Endothelial cell of umbilical vein (primary cell): ENCODE measurements around the gene RFK. TPM values are rescaled to one million over a fixed set of nuclear protein-coding genes. Genes with fewer than 3 reads are reported as not detected.
A peak's percentile ranks its signal among the peaks of the same experiment; 100 is the strongest.

ENCODE experiments used
- BruUV-seq: library from RNA; stranded (reverse); fragments of 400-500 nt; replicated peaks from 2 replicates; lab custom pipeline; 2021; lab: Mats Ljungman, UMichigan
- CTCF ChIA-PET: fragments of 300-600, 350-600 bp; sonication (Branson Sonifier 250); formaldehyde crosslinking; loops from one replicate; lab custom pipeline; 2021; ENCODE audit warnings: antibody characterized with exemption, inconsistent platforms; lab: Charles Lee
- POLR2A ChIA-PET: fragments of 300-600, 350-600 bp; sonication (Branson Sonifier 250); formaldehyde crosslinking; loops from one replicate; lab custom pipeline; 2021; ENCODE audit warnings: antibody characterized with exemption, inconsistent platforms; lab: Charles Lee
- DNase-seq: peaks from one replicate; pipeline ENCODE4 v3.0.0-alpha.2; 2011; ENCODE audit warnings: low read depth, low spot score
- FAIRE-seq: peaks from 2 replicates; lab custom pipeline; 2011; peaks lifted over from hg19 to GRCh38; lab: Jason Lieb, UNC
- H2AFZ ChIP-seq: 2 replicates; pipeline ENCODE4 v1.6.0; 2012; ENCODE audit warnings: low read depth, low read length, control low read depth, inconsistent platforms
- H3K27ac ChIP-seq: 2 replicates; pipeline ENCODE4 v1.5.1; 2011; ENCODE audit warnings: low read depth, mild to moderate bottlenecking, control low read depth, low read length, moderate library complexity; ENCODE audit not compliant: insufficient read depth
- H3K27me3 ChIP-seq, 2 experiments: 2 replicates each; pipeline versions ENCODE4 v1.6.0 to v1.6.1; 2011; ENCODE audit warnings: low read length in 2 of 2, mixed read lengths in 1 of 2; ENCODE audit not compliant: control insufficient read depth in 2 of 2, insufficient read depth in 2 of 2
- H3K36me3 ChIP-seq, 2 experiments: 2 replicates in 1 of 2; 3 replicates in 1 of 2; pipeline ENCODE4 v1.5.1; 2011; ENCODE audit warnings: low read length in 2 of 2, mild to moderate bottlenecking in 1 of 2, moderate library complexity in 1 of 2; ENCODE audit not compliant: control insufficient read depth in 2 of 2, insufficient read depth in 2 of 2; ENCODE audit errors: extremely low read depth in 1 of 2
- H3K4me1 ChIP-seq: 3 replicates; pipeline ENCODE4 v1.5.1; 2011; ENCODE audit warnings: mild to moderate bottlenecking, low read length; ENCODE audit not compliant: control insufficient read depth, insufficient read depth; ENCODE audit errors: extremely low read depth
- H3K4me2 ChIP-seq: 2 replicates; pipeline ENCODE4 v1.6.1; 2011; ENCODE audit warnings: low read length, control low read depth, mixed read lengths; ENCODE audit not compliant: insufficient read depth
- H3K4me3 ChIP-seq, 3 experiments: fragments of 200-600 bp in 1 of 3; sonication (generic), shearing (Covaris generic) in 1 of 3; replicated peaks in 1 of 3; 2 replicates each; pipeline ENCODE4 v1.5.1; 2011 to 2016; ENCODE audit warnings: control low read depth in 3 of 3, low read length in 3 of 3, mild to moderate bottlenecking in 2 of 3, inconsistent platforms in 1 of 3, low read depth in 1 of 3, moderate library complexity in 1 of 3; ENCODE audit not compliant: insufficient read depth in 1 of 3
- H3K79me2 ChIP-seq: 2 replicates; pipeline ENCODE4 v1.6.0; 2012; ENCODE audit warnings: low read length, inconsistent platforms; ENCODE audit not compliant: control insufficient read depth, insufficient read depth
- H3K9ac ChIP-seq: replicated peaks from 2 replicates; pipeline ENCODE3; 2011; ENCODE audit warnings: low read length, control low read depth; ENCODE audit not compliant: insufficient read depth; ENCODE audit errors: extremely low read depth
- H3K9me1 ChIP-seq: replicated peaks from 3 replicates; pipeline ENCODE4 v1.6.0; 2011; ENCODE audit warnings: mild to moderate bottlenecking, low read length; ENCODE audit not compliant: control insufficient read depth, insufficient read depth; ENCODE audit errors: extremely low read depth
- H3K9me3 ChIP-seq: replicated peaks from 2 replicates; pipeline ENCODE4 v1.5.1; 2012; ENCODE audit warnings: low read length, inconsistent platforms; ENCODE audit not compliant: control insufficient read depth, insufficient read depth
- H4K20me1 ChIP-seq: replicated peaks from 2 replicates; pipeline ENCODE3; 2011; ENCODE audit warnings: mild to moderate bottlenecking, low read length; ENCODE audit not compliant: control insufficient read depth, insufficient read depth; ENCODE audit errors: extremely low read depth
- CTCF ChIP-seq, 2 donors: IDR thresholded peaks; 1 replicate in 1 of 2; 2 replicates in 1 of 2; pipeline ENCODE4 v1.5.1; 2011; ENCODE audit warnings: low read length in 2 of 2, mild to moderate bottlenecking in 2 of 2, moderate library complexity in 2 of 2, control low read depth in 1 of 2, inconsistent platforms in 1 of 2, low read depth in 1 of 2; ENCODE audit not compliant: insufficient read depth in 1 of 2; ENCODE audit errors: extremely low read depth in 1 of 2
- EZH2 ChIP-seq: IDR thresholded peaks from 2 replicates; pipeline ENCODE4 v1.6.1; 2012; ENCODE audit warnings: borderline replicate concordance, low read depth, mild to moderate bottlenecking, moderate library complexity, low read length, inconsistent platforms; ENCODE audit not compliant: severe bottlenecking
- FOS ChIP-seq: IDR thresholded peaks from 2 replicates; pipeline ENCODE4 v1.6.1; 2011; ENCODE audit warnings: mild to moderate bottlenecking, low read length, moderate library complexity, borderline replicate concordance; ENCODE audit not compliant: insufficient read depth
- GATA2 ChIP-seq: IDR thresholded peaks from 2 replicates; pipeline ENCODE4 v1.7.0; 2011; ENCODE audit warnings: low read depth, mild to moderate bottlenecking, moderate library complexity, mixed read lengths, low read length; ENCODE audit not compliant: insufficient read length, insufficient read depth
- JUN ChIP-seq: IDR thresholded peaks from 2 replicates; pipeline ENCODE4 v1.6.1; 2011; ENCODE audit warnings: borderline replicate concordance, low read depth; ENCODE audit not compliant: insufficient read length, insufficient read depth
- MAX ChIP-seq: IDR thresholded peaks from 2 replicates; pipeline ENCODE4 v1.6.1; 2011; ENCODE audit not compliant: insufficient read depth, insufficient read length
- POLR2AphosphoS5 ChIP-seq: IDR thresholded peaks from 2 replicates; pipeline ENCODE4 v1.6.1; 2012; ENCODE audit warnings: low read depth, mild to moderate bottlenecking, control low read depth, low read length, moderate library complexity; ENCODE audit not compliant: insufficient read depth
- dilution Hi-C: fragments of 300-500 bp; cut with MboI; formaldehyde crosslinking; loops from one replicate; pipeline ENCODE4 v1.15.0; 2019; ENCODE audit warnings: low sequenced_read_pairs; ENCODE audit not compliant: extremely low pct_ligation_motif_present
- intact Hi-C: fragments of 100-400 bp; cut with micrococcal nuclease; formaldehyde crosslinking; loops from one replicate; pipeline ENCODE4 v1.10.0; 2022
- polyA plus RNA-seq, 4 experiments: library from polyadenylated mRNA; depleted of rRNA in 3 of 4; stranded (reverse) in 3 of 4; unstranded in 1 of 4; fragments of >200 nt; gene quantifications; 2 replicates each; pipeline versions ENCODE4 v1.2.1 to v1.2.3, GENCODE V29; 2011 to 2012; ENCODE audit warnings: missing spikeins in 1 of 4
- total RNA-seq: library from RNA; stranded (reverse); gene quantifications from 2 replicates; pipeline ENCODE4 v1.2.3, GENCODE V29; 2021

The RFK gene
- total and polyA plus RNA-seq, 2 donors (not counting 3 experiments of a cell fraction or from before 2014, with no cell fraction given), result 18.1 to 32.9 TPM

- no peak overlapping the region for H2AFZ ChIP-seq
- H3K79me2 ChIP-seq, result no peaks in the 10 kb centered on the region
- ChIA-PET CTCF (interaction anchor here (0.6 to 2.5 kb wide), 11 partner anchors 8 to 287 kb away, joined by 3 to 8 read pairs (median 4); partner anchors contain the start of gene GCNT1), POLR2A (no interaction called here)
- H3K4me1 ChIP-seq, result peaks cover 16% of the 10 kb centered on the region
- no peaks in the 10 kb centered on the region for H3K9me1 ChIP-seq
- H3K36me3 ChIP-seq, result no peaks in the 10 kb centered on the region
- DNase-seq (peak; percentile 32), FAIRE-seq (peak; percentile 60)
- no peak overlapping the region for H3K27ac ChIP-seq
- dilution Hi-C loops (no loop called here), intact Hi-C loops (loop anchor here (5.0 kb wide), 1 partner anchor 528 kb away; the partner anchor contains the start of gene PCSK5)
- no peaks in the 10 kb centered on the region for H3K9me3 ChIP-seq
- TF ChIP-seq POLR2AphosphoS5 (no peak), MAX (no peak), CTCF (IDR thresholded peaks at IDR 0.05; ENCODE audit: extremely low read depth in 1 of 2, insufficient read depth in 1 of 2, low read depth in 1 of 2, low read length in 2 of 2) (peak; percentile 45 to 50), EZH2 (no peak), FOS (no peak), GATA2 (no peak), JUN (no peak)
- H4K20me1 ChIP-seq, result no peaks in the 10 kb centered on the region
- no peak overlapping the region for H3K4me2 ChIP-seq
- no peak overlapping the region for H3K4me3 ChIP-seq
- H3K9ac ChIP-seq, result no peak overlapping the region
- BruUV-seq, result no TSS peak
- H3K27me3 ChIP-seq, result no peaks in the 10 kb centered on the region
Observed at GRCh38 chr9:76419782-76420380, 25.7 kb upstream of the RFK start.
